Fibroblast of villous mesenchyme (primary cell): ENCODE measurements around the gene SNX27. TPM values are rescaled to one million over a fixed set of nuclear protein-coding genes. Genes with fewer than 3 reads are reported as not detected.
"Not testable (repeated sequence)": the region's sequence is repeated elsewhere in the genome, so short reads cannot be mapped to it uniquely, and the experiment has no call there.

ENCODE experiments used
- DNase-seq: peaks from one replicate; pipeline ENCODE4 v3.0.0-alpha.2; 2010; ENCODE audit warnings: low read depth
- H3K4me3 ChIP-seq: 2 replicates; pipeline ENCODE4 v1.5.1; 2011; ENCODE audit warnings: low read depth, mild to moderate bottlenecking, low read length
- total RNA-seq: library from RNA; depleted of rRNA; stranded (reverse); fragments of >200 nt; gene quantifications from 2 replicates; pipeline ENCODE4 v1.2.3, GENCODE V29; 2012
- TF ChIP-seq, protein P1 (sequence below): IDR thresholded peaks from 2 replicates; pipeline ENCODE4 v1.5.1; 2012; ENCODE audit warnings: low read depth, mild to moderate bottlenecking, low read length; ENCODE audit not compliant: insufficient read depth

The SNX27 gene
- total RNA-seq, 1 donor, result 34.5 TPM

- DNase-seq, result no peak
- TF ChIP-seq, protein P1, sequence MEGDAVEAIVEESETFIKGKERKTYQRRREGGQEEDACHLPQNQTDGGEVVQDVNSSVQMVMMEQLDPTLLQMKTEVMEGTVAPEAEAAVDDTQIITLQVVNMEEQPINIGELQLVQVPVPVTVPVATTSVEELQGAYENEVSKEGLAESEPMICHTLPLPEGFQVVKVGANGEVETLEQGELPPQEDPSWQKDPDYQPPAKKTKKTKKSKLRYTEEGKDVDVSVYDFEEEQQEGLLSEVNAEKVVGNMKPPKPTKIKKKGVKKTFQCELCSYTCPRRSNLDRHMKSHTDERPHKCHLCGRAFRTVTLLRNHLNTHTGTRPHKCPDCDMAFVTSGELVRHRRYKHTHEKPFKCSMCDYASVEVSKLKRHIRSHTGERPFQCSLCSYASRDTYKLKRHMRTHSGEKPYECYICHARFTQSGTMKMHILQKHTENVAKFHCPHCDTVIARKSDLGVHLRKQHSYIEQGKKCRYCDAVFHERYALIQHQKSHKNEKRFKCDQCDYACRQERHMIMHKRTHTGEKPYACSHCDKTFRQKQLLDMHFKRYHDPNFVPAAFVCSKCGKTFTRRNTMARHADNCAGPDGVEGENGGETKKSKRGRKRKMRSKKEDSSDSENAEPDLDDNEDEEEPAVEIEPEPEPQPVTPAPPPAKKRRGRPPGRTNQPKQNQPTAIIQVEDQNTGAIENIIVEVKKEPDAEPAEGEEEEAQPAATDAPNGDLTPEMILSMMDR, result no peak
Observed at GRCh38 chr1:151635479-151636072, 23.7 kb downstream of the SNX27 start.

GRCh38 chr1:151638074-151638775 is 26.4 kb downstream of the SNX27 start:
- TF ChIP-seq, protein P1, result no peak
- no peak for DNase-seq
- no peak overlapping the region for H3K4me3 ChIP-seq

More at GRCh38 chr1:151635479-151636072, 23.7 kb downstream of the SNX27 start:
- no peak overlapping the region for H3K4me3 ChIP-seq

GRCh38 chr1:151638812-151639211 is 27.0 kb downstream of the SNX27 start:
- no peak overlapping the region for H3K4me3 ChIP-seq
- DNase-seq, result no peak

GRCh38 chr1:151639466-151639865 is 27.6 kb downstream of the SNX27 start:
- TF ChIP-seq, protein P1, result no peak
- peak; percentile 86 for DNase-seq
- H3K4me3 ChIP-seq, result no peak overlapping the region

More at GRCh38 chr1:151638812-151639211, 27.0 kb downstream of the SNX27 start:
- TF ChIP-seq, protein P1, result no peak

GRCh38 chr1:151641229-151641628 is 29.4 kb downstream of the SNX27 start:
- no peak for DNase-seq
- TF ChIP-seq, protein P1, result no peak
- H3K4me3 ChIP-seq, result no peak overlapping the region

DNA sequence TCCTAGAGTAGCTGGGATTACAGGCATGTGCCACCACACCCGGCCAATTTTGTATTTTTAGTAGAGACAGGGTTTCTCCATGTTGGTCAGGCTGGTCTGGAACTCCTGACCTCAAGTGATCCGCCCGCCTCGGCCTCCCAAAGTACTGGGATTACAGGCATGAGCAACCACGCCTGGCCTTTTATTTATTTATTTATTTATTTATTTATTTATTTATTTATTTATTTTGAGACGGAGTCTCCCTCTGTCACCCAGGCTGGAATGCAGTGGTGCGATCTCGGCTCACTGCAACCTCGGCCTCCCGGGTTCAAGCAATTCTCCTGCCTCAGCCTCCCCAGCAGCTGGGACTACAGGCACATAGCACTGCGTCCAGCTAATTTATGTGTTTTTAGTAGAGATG is 31.2 kb downstream of the SNX27 start:
- H3K4me3 ChIP-seq, DNase-seq: not testable (repeated sequence)

DNA sequence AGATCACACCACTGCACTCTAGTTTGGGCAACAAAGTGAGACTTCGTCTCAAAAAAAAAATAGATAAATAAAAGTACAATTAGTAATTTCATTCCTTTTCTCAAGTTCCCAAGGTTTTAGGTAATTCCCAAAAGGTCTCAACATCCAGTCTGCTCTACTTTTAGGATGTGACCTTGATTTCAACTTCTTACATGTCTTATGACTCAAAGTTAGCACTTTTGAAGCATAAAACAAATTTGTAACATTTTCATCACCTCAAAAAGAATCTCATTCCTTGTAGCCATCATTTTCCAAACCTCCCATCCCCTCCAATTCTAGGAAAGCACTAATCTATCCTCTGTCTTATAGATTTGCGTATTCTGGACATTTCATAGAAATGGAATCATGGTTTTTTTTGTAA is 32.2 kb downstream of the SNX27 start:
- TF ChIP-seq, protein P1, result no peak
- DNase-seq, result no peak
- H3K4me3 ChIP-seq, result no peak overlapping the region
